Smooth muscle cell (in vitro differentiated cells): ENCODE measurements around the gene SSU72. TPM values are rescaled to one million over a fixed set of nuclear protein-coding genes. Genes with fewer than 3 reads are reported as not detected.
A peak's percentile ranks its signal among the peaks of the same experiment; 100 is the strongest.

ENCODE experiments used
- DNase-seq: peaks from one replicate; lab custom pipeline; 2025; ENCODE audit not compliant: unreplicated experiment; lab: John Stamatoyannopoulos, UW
- H2AFZ ChIP-seq: fragments of 200-600 bp; sonication (generic); 2 replicates; pipeline ENCODE4 v1.6.0; 2016; ENCODE audit warnings: antibody characterized with exemption, low read depth, mild to moderate bottlenecking
- H3F3A ChIP-seq: fragments of 200-600 bp; sonication (generic); 2 replicates; pipeline ENCODE4 v1.6.0; 2017; ENCODE audit warnings: antibody characterized with exemption, low read depth
- H3K27ac ChIP-seq: fragments of 200-600 bp; sonication (generic); 2 replicates; pipeline ENCODE4 v1.5.1; 2016; ENCODE audit warnings: low read depth, mild to moderate bottlenecking
- H3K27me3 ChIP-seq: fragments of 200-600 bp; sonication (generic); 2 replicates; pipeline ENCODE4 v1.6.1; 2016; ENCODE audit warnings: low read depth, mild to moderate bottlenecking
- H3K36me3 ChIP-seq: fragments of 200-600 bp; sonication (generic); 2 replicates; pipeline ENCODE4 v1.5.1; 2016; ENCODE audit warnings: low read depth
- H3K4me1 ChIP-seq: fragments of 200-600 bp; sonication (generic); 2 replicates; pipeline ENCODE4 v1.5.1; 2016; ENCODE audit warnings: low read depth
- H3K4me2 ChIP-seq: fragments of 200-600 bp; sonication (generic); 2 replicates; pipeline ENCODE4 v1.6.0; 2016; ENCODE audit warnings: mild to moderate bottlenecking
- H3K4me3 ChIP-seq: fragments of 200-600 bp; sonication (generic); 2 replicates; pipeline ENCODE4 v1.5.1; 2016; ENCODE audit warnings: mild to moderate bottlenecking
- H3K79me2 ChIP-seq: fragments of 200-600 bp; sonication (generic); 2 replicates; pipeline ENCODE4 v1.6.0; 2016; ENCODE audit warnings: low read depth, mild to moderate bottlenecking
- H3K9ac ChIP-seq: fragments of 200-600 bp; sonication (generic); 2 replicates; pipeline ENCODE4 v1.6.0; 2016; ENCODE audit warnings: low read depth
- H3K9me3 ChIP-seq: fragments of 200-600 bp; sonication (generic); replicated peaks from 2 replicates; pipeline ENCODE4 v1.5.1; 2016; ENCODE audit warnings: low read depth
- H4K20me1 ChIP-seq: fragments of 200-600 bp; sonication (generic); 2 replicates; pipeline ENCODE4 v1.6.0; 2016; ENCODE audit warnings: low read depth
- WGBS: methylation state at CpG from one replicate; pipeline ENCODE4 v1.1.7; 2016; ENCODE audit warnings: low lambda C conversion rate; 5-methylcytosine and 5-hydroxymethylcytosine counted together
- polyA plus RNA-seq: library from polyadenylated mRNA; unstranded; fragments of >200 nt; fragmentation: Nextera tagmentation; extraction: Ambion mirVana; gene quantifications from 2 replicates; pipeline ENCODE4 v1.2.1, GENCODE V29; 2016
- total RNA-seq: library from RNA; depleted of rRNA; stranded (reverse); fragments of >200 nt; gene quantifications from 2 replicates; pipeline ENCODE4 v1.2.3, GENCODE V29; 2014
- TF ChIP-seq, protein P1 (sequence below): fragments of 200-600 bp; sonication (generic); IDR thresholded peaks from 2 replicates; pipeline ENCODE4 v1.5.1; 2017; ENCODE audit warnings: borderline replicate concordance, mild to moderate bottlenecking, antibody characterized with exemption; ENCODE audit not compliant: insufficient read depth, poor library complexity, severe bottlenecking

The SSU72 gene
- total and polyA plus RNA-seq, 2 experiments from 2014 or later = 116 to 223 TPM

GRCh38 chr1:1542766-1543705, 31.6 kb downstream of the SSU72 start:
- Histone ChIP-seq H4K20me1 (peaks cover 13% of the 10 kb centered on the region), H3F3A (peaks cover 6% of the 10 kb centered on the region), H2AFZ (no peak overlapping the region), H3K36me3 (no peaks in the 10 kb centered on the region), H3K27ac (no peak overlapping the region), H3K9me3 (no peaks in the 10 kb centered on the region), H3K4me1 (peaks cover 7% of the 10 kb centered on the region), H3K79me2 (peaks cover 3% of the 10 kb centered on the region), H3K9ac (no peak overlapping the region), H3K4me3 (no peak overlapping the region), H3K4me2 (no peak overlapping the region), H3K27me3 (no peaks in the 10 kb centered on the region)
- TF ChIP-seq, protein P1, sequence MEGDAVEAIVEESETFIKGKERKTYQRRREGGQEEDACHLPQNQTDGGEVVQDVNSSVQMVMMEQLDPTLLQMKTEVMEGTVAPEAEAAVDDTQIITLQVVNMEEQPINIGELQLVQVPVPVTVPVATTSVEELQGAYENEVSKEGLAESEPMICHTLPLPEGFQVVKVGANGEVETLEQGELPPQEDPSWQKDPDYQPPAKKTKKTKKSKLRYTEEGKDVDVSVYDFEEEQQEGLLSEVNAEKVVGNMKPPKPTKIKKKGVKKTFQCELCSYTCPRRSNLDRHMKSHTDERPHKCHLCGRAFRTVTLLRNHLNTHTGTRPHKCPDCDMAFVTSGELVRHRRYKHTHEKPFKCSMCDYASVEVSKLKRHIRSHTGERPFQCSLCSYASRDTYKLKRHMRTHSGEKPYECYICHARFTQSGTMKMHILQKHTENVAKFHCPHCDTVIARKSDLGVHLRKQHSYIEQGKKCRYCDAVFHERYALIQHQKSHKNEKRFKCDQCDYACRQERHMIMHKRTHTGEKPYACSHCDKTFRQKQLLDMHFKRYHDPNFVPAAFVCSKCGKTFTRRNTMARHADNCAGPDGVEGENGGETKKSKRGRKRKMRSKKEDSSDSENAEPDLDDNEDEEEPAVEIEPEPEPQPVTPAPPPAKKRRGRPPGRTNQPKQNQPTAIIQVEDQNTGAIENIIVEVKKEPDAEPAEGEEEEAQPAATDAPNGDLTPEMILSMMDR = no peak
- 93% methylated on average over 39 of the region's 45 CpGs for WGBS
- no peak for DNase-seq

DNA sequence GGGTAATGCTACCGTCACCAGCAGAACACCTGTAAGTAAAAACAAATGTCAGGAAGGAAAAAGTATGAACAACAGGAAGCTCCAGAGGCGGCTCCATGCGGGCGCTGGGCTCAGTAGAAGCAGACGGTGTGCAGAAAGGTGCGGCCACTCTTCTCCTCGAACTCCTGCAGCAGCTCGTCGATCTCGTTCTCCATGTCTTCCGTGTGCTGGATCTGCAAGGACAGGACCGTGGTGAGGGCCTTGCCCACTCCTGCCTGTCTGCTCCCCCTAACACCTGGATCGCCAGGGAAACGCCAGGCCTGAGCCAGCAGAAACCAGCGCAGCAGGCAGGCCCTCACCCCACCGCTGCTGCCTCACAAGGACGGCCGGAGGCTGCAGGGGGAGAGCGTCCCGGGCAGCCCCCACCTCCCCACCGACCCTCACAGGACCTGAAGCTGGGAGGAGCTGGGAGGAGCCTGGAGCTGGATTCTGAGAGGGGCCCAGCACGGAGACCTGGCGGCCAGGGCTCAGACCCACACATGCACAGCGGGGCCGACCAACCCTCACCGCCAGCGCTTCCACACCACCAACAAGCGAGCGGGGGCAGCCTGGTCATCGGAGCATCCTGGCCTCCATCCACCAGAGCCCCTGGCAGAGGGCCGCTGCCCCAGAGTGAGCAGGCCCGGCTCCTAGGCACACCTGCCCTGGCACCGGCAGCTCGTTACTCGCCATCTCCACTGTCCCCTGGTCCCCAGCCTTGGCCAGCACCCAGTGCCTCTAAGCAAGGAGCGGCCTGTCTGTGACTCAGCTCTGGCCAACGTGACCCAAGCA, 32.5 kb downstream of the SSU72 start:
- Histone ChIP-seq H3K36me3 (no peaks in the 10 kb centered on the region), H3F3A (peaks cover 6% of the 10 kb centered on the region), H3K4me1 (peaks cover 7% of the 10 kb centered on the region), H3K27ac (no peak overlapping the region), H3K27me3 (no peaks in the 10 kb centered on the region), H2AFZ (no peak overlapping the region), H3K79me2 (peaks cover 3% of the 10 kb centered on the region), H3K4me3 (no peak overlapping the region), H3K9ac (no peak overlapping the region), H4K20me1 (peaks cover 13% of the 10 kb centered on the region), H3K9me3 (no peaks in the 10 kb centered on the region), H3K4me2 (no peak overlapping the region)
- TF ChIP-seq, protein P1 = no peak
- no peak for DNase-seq
- WGBS = 94% methylated on average over 37 of the region's 37 CpGs

DNA sequence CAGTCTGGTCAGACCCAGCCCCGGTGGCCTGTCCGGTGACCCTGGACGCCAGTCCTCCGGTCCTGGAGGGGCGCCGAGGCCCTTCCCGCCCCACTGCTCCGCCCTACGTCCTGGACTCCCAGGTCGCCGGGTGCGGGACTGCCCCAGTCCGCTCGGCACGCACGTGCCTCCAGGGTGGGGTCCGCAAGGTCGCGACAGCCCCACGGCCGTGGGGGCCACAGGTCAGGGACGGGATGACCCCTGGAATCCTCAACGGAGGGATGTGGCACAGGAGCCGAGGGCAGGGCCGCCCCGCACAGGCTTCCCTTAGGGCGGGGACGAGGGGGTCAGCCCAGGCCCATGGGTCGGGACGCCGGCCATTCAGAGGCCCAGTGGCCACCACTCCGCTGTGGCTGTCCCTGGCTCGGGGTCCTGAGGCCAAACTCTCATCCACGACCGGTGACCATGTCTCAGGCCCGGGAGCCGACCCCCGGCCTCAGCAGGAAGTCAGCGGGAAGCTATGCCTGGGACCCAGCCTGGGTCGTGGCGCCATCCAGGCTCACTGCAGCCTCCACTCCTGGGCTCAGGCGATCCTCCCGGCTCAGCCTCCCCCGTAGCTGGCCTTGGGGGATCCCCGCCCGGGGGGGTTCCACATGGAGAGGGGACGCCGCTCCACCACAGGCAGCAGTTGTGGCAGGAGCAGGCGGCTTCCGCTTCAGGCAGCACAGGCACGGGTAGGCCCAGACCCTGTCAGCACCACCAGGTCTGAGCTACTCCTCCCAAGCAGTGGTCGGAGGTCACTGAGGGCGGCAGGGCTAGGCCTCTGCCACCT, 33.6 kb downstream of the SSU72 start:
- Histone ChIP-seq H2AFZ (no peak overlapping the region), H3K36me3 (no peaks in the 10 kb centered on the region), H3K4me3 (peak overlapping the region; percentile 57), H3K4me1 (peaks cover 7% of the 10 kb centered on the region), H3K27ac (no peak overlapping the region), H4K20me1 (peaks cover 15% of the 10 kb centered on the region), H3K4me2 (peak overlapping the region; percentile 96), H3K27me3 (no peaks in the 10 kb centered on the region), H3K79me2 (peaks cover 3% of the 10 kb centered on the region), H3K9me3 (no peaks in the 10 kb centered on the region), H3F3A (peaks cover 6% of the 10 kb centered on the region), H3K9ac (no peak overlapping the region)
- TF ChIP-seq, protein P1 = no peak
- 66% methylated on average over 52 of the region's 53 CpGs for WGBS
- DNase-seq = no peak
